Panc1 (cell line): ENCODE measurements around the gene OR11A1.

Source experiments
- CTCF ChIP-seq: fragments of 450-650 bp; IDR thresholded peaks from 2 replicates; pipeline ENCODE4 v1.5.1; 2017; ENCODE audit warnings: mild to moderate bottlenecking
- POLR2AphosphoS5 ChIP-seq: IDR thresholded peaks from 2 replicates; pipeline ENCODE4 v1.6.1; 2012; ENCODE audit warnings: mild to moderate bottlenecking, low read depth, low read length, moderate library complexity
- REST ChIP-seq, 2 experiments: IDR thresholded peaks; 2 replicates each; pipeline ENCODE4 v1.6.1; 2011 to 2012; ENCODE audit warnings: low read depth in 2 of 2, control low read depth in 1 of 2, low read length in 1 of 2, mild to moderate bottlenecking in 1 of 2, moderate library complexity in 1 of 2; ENCODE audit not compliant: insufficient read depth in 1 of 2
- SIN3A ChIP-seq: IDR thresholded peaks from 2 replicates; pipeline ENCODE4 v1.6.1; 2012; ENCODE audit warnings: low read depth, mild to moderate bottlenecking, low read length, moderate library complexity, borderline replicate concordance; ENCODE audit not compliant: insufficient read depth
- TCF7L2 ChIP-seq: IDR thresholded peaks from 2 replicates; pipeline ENCODE4 v1.6.1; 2011; ENCODE audit warnings: mild to moderate bottlenecking, low read depth, low read length, inconsistent platforms

DNA sequence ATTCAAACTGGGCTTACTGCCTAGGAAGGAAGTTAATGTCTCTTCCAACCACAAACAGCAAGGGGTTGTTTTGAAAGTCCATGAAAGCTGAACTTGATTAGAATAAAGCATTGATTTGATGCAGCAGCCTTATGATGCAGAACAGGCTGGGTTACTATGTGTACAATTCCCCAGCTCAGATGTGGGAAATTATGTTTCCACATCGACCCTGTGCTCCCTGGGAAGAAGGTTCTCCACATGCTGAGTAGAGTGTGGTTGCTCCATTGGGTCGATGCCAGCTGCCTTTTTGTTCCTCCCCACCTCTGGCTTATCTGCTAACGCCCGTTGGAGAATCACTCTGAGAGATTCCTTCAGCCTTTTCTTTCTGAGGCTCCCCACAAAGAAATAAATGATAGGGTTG, 29.7 kb upstream of the OR11A1 start:
- TF ChIP-seq CTCF, result no peak
- no peak for TF ChIP-seq POLR2AphosphoS5
- no peak for TF ChIP-seq REST (IDR thresholded peaks at IDR 0.05; ENCODE audit: insufficient read depth in 1 of 2, low read depth in 2 of 2, low read length in 1 of 2)
- no peak for TF ChIP-seq TCF7L2
- no peak for TF ChIP-seq SIN3A
